Measurements from ENCODE around the gene MAP3K15. TPM values are rescaled to one million over a fixed set of nuclear protein-coding genes. Genes with fewer than 3 reads are reported as not detected.

MAP3K15 gene
- total RNA-seq, 1 donor from 2014 or later: 0.22 TPM

- H3K36me3 Mint-ChIP-seq (ENCODE audit: low read depth): no peaks in the 10 kb centered on the region
- peaks cover 29% of the 10 kb centered on the region for H3K9me3 Mint-ChIP-seq (ENCODE audit: low read depth)
- H3K27me3 Mint-ChIP-seq (ENCODE audit: low read depth): no peaks in the 10 kb centered on the region
- DNase-seq (ENCODE audit: low spot score): no peak
- H3K27ac Mint-ChIP-seq (ENCODE audit: unreplicated experiment): no peak overlapping the region
- H3K4me3 Mint-ChIP-seq (ENCODE audit: unreplicated experiment): no peak overlapping the region
- no peak for TF ChIP-seq CTCF (IDR thresholded peaks at IDR 0.05)
- H3K4me1 Mint-ChIP-seq (ENCODE audit: low read depth): no peaks in the 10 kb centered on the region
Observed at GRCh38 chrX:19410259-19410658, 105.0 kb downstream of the MAP3K15 start.

- Mint-ChIP-seq H3K27me3 (ENCODE audit: low read depth) (peaks cover 3% of the 10 kb centered on the region), H3K27ac (ENCODE audit: unreplicated experiment) (no peak overlapping the region), H3K9me3 (ENCODE audit: low read depth) (peaks cover 21% of the 10 kb centered on the region), H3K4me3 (ENCODE audit: unreplicated experiment) (no peak overlapping the region), H3K4me1 (ENCODE audit: low read depth) (no peaks in the 10 kb centered on the region), H3K36me3 (ENCODE audit: low read depth) (no peaks in the 10 kb centered on the region)
- no peak for TF ChIP-seq CTCF (IDR thresholded peaks at IDR 0.05)
- no peak for DNase-seq (ENCODE audit: low spot score)
Observed at GRCh38 chrX:19403696-19404095, 111.6 kb downstream of the MAP3K15 start.

- Mint-ChIP-seq H3K27ac (ENCODE audit: unreplicated experiment) (no peak overlapping the region), H3K4me1 (ENCODE audit: low read depth) (no peaks in the 10 kb centered on the region), H3K27me3 (ENCODE audit: low read depth) (no peaks in the 10 kb centered on the region), H3K36me3 (ENCODE audit: low read depth) (no peaks in the 10 kb centered on the region), H3K9me3 (ENCODE audit: low read depth) (peaks cover 7% of the 10 kb centered on the region), H3K4me3 (ENCODE audit: unreplicated experiment) (no peak overlapping the region)
- TF ChIP-seq CTCF (IDR thresholded peaks at IDR 0.05): no peak
- no peak for DNase-seq (ENCODE audit: low spot score)
Observed at GRCh38 chrX:19392703-19393102, 122.6 kb downstream of the MAP3K15 start.

- DNase-seq (ENCODE audit: low spot score): no peak
- Mint-ChIP-seq H3K9me3 (ENCODE audit: low read depth) (peaks cover 7% of the 10 kb centered on the region), H3K27ac (ENCODE audit: unreplicated experiment) (no peak overlapping the region), H3K4me1 (ENCODE audit: low read depth) (no peaks in the 10 kb centered on the region), H3K36me3 (ENCODE audit: low read depth) (no peaks in the 10 kb centered on the region), H3K27me3 (ENCODE audit: low read depth) (no peaks in the 10 kb centered on the region), H3K4me3 (ENCODE audit: unreplicated experiment) (no peak overlapping the region)
- no peak for TF ChIP-seq CTCF (IDR thresholded peaks at IDR 0.05)
Observed at GRCh38 chrX:19392078-19392477, 123.2 kb downstream of the MAP3K15 start.

GRCh38 chrX:19389227-19389845, 126.0 kb downstream of the MAP3K15 start:
- peaks cover 7% of the 10 kb centered on the region for H3K9me3 Mint-ChIP-seq (ENCODE audit: low read depth)
- H3K36me3 Mint-ChIP-seq (ENCODE audit: low read depth): no peaks in the 10 kb centered on the region
- no peaks in the 10 kb centered on the region for H3K4me1 Mint-ChIP-seq (ENCODE audit: low read depth)
- H3K27ac Mint-ChIP-seq (ENCODE audit: unreplicated experiment): no peak overlapping the region
- DNase-seq (ENCODE audit: low spot score): no peak
- H3K4me3 Mint-ChIP-seq (ENCODE audit: unreplicated experiment): no peak overlapping the region
- H3K27me3 Mint-ChIP-seq (ENCODE audit: low read depth): no peaks in the 10 kb centered on the region
- no peak for TF ChIP-seq CTCF (IDR thresholded peaks at IDR 0.05)

All from chondrocyte (in vitro differentiated cells).